Measurements from ENCODE around the gene ZCCHC14. TPM values are rescaled to one million over a fixed set of nuclear protein-coding genes. Genes with fewer than 3 reads are reported as not detected.
A peak's percentile ranks its signal among the peaks of the same experiment; 100 is the strongest.

Gene ZCCHC14
- total and polyA plus RNA-seq, 2 of the 13 experiments (the other 11 are each of a cell fraction or from before 2014, with no cell fraction given): 12.4 to 12.5 TPM

DNA sequence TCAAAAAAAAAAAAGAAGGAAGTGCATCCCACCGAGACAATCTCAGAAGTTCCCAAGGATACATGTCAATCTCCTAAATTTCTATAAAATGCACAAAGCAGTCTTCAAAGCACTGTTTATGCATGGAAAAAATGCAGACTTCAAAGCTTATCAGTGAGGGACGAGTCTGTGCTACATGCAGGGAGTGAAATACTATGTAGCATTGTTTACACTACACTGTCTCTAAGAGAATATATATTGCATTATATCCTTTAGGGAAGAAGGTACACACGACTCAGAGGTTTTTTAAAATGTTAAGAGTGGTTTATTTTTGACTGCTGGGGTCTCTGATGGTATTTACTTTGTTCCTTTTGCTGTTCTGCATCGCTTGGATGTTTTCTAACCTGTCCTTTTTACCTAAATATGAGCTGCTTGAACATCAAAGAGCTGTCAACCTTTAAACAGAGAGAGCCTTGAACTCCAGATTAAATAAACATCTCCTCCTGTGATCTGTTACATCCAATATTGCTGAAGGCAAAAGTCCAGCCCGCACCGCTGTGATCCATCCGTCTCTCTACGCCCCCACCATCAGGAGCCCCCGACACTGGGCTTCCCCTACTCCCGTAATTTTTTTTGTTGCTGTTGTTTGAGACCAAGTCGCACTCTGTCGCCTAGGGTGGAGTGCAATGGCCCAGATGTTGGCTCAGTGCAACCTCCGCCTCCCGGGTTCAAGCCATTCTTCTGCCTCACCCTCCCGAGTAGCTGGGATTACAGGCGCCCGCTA, 110.6 kb downstream of the ZCCHC14 start (continued):
- TF ChIP-seq TSC22D2 (CRISPR knock-in tag; IDR thresholded peaks at IDR 0.05; ENCODE audit: borderline replicate concordance) (no peak), CAMTA2 (CRISPR knock-in tag; IDR thresholded peaks at IDR 0.05; ENCODE audit: borderline replicate concordance) (no peak), CCAR2 (optimal IDR thresholded peaks at IDR 0.05; ENCODE audit: low read depth, low read length) (no peak), ZNF549 (CRISPR knock-in tag; IDR thresholded peaks at IDR 0.05) (no peak), ZNF572 (CRISPR knock-in tag; IDR thresholded peaks at IDR 0.05) (no peak; the same call in 1 of the 2 replicates), CBX1 (IDR thresholded peaks at IDR 0.05; ENCODE audit: low read depth) (no peak), ZBTB42 (CRISPR knock-in tag; IDR thresholded peaks at IDR 0.05) (peak; percentile 96), NFYB (CRISPR knock-in tag; IDR thresholded peaks at IDR 0.05) (no peak), MED8 (CRISPR knock-in tag; IDR thresholded peaks at IDR 0.05; ENCODE audit: insufficient replicate concordance) (peak; percentile 65), CBX5 (CRISPR knock-in tag; IDR thresholded peaks at IDR 0.05; ENCODE audit: borderline replicate concordance) (no peak; the same call in 1 of the 2 replicates), ZBTB38 (CRISPR knock-in tag; IDR thresholded peaks at IDR 0.05) (peak; percentile 48; the same call in 1 of the 2 replicates), SNRNP70 (IDR thresholded peaks at IDR 0.05; ENCODE audit: low read depth, low read length) (no peak), ATM (IDR thresholded peaks at IDR 0.05; ENCODE audit: borderline replicate concordance) (no peak), ZNF609 (CRISPR knock-in tag; IDR thresholded peaks at IDR 0.05; ENCODE audit: borderline replicate concordance) (peak; percentile 99), HOXD1 (CRISPR knock-in tag; IDR thresholded peaks at IDR 0.05) (peak; percentile 90), ZBTB49 (CRISPR knock-in tag; IDR thresholded peaks at IDR 0.05; ENCODE audit: borderline replicate concordance) (0 out of 2 replicates have a peak, but pooled peaks have one; percentile 13), ATF7-NPFF (CRISPR knock-in tag; IDR thresholded peaks at IDR 0.05; ENCODE audit: low read depth) (no peak; the same call in 1 of the 2 replicates), NR2C2 (CRISPR knock-in tag; IDR thresholded peaks at IDR 0.05; ENCODE audit: borderline replicate concordance) (peak; percentile 91), MAFF (IDR thresholded peaks at IDR 0.05; ENCODE audit: low read depth, low read length) (peak; percentile 24; the same call in 1 of the 2 replicates), ZNF703 (CRISPR knock-in tag; IDR thresholded peaks at IDR 0.05; ENCODE audit: borderline replicate concordance) (peak; percentile 94), NR2F1 (CRISPR knock-in tag; IDR thresholded peaks at IDR 0.05) (peak; percentile 95 to 100), ZNF343 (CRISPR knock-in tag; IDR thresholded peaks at IDR 0.05) (peak; percentile 88)
- TF ChIP-seq, protein P1, sequence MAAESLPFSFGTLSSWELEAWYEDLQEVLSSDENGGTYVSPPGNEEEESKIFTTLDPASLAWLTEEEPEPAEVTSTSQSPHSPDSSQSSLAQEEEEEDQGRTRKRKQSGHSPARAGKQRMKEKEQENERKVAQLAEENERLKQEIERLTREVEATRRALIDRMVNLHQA (CRISPR knock-in tag; IDR thresholded peaks at IDR 0.05): no peak

All from HepG2 (cell line).